ENCODE measurements around the gene NRDE2.

The NRDE2 gene

GRCh38 chr14:90290337-90291011 lies 41.3 kb downstream of the NRDE2 start:
- TF ChIP-seq, protein P1, sequence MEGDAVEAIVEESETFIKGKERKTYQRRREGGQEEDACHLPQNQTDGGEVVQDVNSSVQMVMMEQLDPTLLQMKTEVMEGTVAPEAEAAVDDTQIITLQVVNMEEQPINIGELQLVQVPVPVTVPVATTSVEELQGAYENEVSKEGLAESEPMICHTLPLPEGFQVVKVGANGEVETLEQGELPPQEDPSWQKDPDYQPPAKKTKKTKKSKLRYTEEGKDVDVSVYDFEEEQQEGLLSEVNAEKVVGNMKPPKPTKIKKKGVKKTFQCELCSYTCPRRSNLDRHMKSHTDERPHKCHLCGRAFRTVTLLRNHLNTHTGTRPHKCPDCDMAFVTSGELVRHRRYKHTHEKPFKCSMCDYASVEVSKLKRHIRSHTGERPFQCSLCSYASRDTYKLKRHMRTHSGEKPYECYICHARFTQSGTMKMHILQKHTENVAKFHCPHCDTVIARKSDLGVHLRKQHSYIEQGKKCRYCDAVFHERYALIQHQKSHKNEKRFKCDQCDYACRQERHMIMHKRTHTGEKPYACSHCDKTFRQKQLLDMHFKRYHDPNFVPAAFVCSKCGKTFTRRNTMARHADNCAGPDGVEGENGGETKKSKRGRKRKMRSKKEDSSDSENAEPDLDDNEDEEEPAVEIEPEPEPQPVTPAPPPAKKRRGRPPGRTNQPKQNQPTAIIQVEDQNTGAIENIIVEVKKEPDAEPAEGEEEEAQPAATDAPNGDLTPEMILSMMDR (IDR thresholded peaks at IDR 0.05; ENCODE audit: low read length, missing control alignments), result no peak
- H3K4me3 ChIP-seq (replicated peaks; ENCODE audit: low read depth, low read length), result no peak overlapping the region
- no peak for DNase-seq (ENCODE audit: low read depth)

DNA sequence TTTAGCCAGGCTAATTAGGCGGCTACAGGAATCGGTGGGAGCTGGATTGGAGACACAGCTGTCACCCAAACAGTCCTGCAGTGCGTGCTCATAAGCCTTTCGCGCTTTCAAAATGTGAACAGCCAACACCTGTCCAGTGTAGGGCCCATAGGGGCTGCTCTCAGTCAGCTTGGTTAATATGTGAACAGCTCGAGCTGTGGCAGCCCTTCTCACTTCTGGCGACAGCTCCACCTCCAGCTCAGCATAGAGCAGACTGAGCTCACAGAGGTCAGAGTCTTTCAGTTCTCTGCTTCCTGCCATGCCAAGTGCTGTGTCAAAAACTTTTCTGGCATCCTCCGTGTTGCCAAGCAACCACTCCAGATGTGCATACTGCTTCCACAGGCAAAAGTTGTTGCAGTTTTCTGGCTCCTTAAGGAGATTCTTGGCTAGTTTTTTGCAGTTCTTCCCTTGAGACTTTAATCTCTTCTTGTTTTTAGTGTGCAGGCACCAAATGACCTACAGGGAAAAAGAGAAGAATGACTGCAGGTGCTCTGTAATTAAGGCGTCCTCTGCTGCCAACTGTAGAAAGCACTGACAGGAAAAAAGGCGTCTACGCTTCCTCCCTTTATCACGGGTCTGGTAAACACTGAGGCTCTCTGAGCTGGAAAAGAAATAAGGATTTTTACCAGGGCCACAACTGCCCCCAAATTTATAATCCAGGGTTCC lies 42.9 kb downstream of the NRDE2 start:
- TF ChIP-seq, protein P1 (IDR thresholded peaks at IDR 0.05; ENCODE audit: low read length, missing control alignments), result no peak
- DNase-seq (ENCODE audit: low read depth), result no peak
- H3K4me3 ChIP-seq (replicated peaks; ENCODE audit: low read depth, low read length), result no peak overlapping the region

GRCh38 chr14:90287791-90288190 lies 44.0 kb downstream of the NRDE2 start:
- TF ChIP-seq, protein P1 (IDR thresholded peaks at IDR 0.05; ENCODE audit: low read length, missing control alignments), result no peak
- no peak for DNase-seq (ENCODE audit: low read depth)
- H3K4me3 ChIP-seq (replicated peaks; ENCODE audit: low read depth, low read length), result no peak overlapping the region

DNA sequence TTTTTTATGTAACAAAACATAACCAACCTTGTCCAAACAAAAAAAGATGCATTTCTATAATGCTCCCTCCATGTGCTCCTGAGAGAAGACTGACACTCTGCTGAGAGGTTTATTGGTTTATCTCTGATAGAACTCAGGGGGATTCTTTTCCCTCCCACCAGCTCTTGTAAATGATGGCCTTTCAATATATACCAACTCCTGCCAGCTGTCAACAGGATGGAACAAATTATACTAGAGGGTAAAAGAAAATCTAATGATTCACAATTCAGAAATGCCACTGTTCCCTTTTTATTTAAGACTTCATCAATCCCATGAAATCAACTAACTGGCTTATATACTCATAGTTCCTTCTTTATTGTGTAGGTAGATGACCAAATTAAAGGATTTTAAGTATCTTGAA lies 50.0 kb downstream of the NRDE2 start:
- TF ChIP-seq, protein P1 (IDR thresholded peaks at IDR 0.05; ENCODE audit: low read length, missing control alignments), result no peak
- no peak for DNase-seq (ENCODE audit: low read depth)
- no peak overlapping the region for H3K4me3 ChIP-seq (replicated peaks; ENCODE audit: low read depth, low read length)

DNA sequence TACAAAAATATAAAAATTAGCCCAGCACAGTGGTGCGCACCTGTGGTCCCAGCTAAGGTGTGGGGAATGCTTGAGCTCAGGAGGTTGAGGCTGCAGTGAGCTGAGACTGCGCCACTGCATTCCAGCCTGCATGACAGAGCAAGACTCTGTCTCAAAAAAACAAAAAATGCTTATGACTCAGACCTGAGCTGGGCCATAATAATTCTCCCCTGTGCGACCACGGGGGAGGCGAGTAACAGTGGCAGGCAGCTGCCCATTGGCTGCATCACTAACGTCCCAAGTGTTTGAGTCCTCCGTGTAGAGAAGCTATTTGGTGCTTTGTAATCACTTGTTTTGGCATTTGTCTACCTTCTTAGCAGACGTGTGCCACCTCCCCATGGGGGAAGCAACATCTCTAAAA lies 50.5 kb downstream of the NRDE2 start:
- no peak overlapping the region for H3K4me3 ChIP-seq (replicated peaks; ENCODE audit: low read depth, low read length)
- TF ChIP-seq, protein P1 (IDR thresholded peaks at IDR 0.05; ENCODE audit: low read length, missing control alignments), result no peak
- peak; percentile 72 for DNase-seq (ENCODE audit: low read depth)

- no peak overlapping the region for H3K4me3 ChIP-seq (replicated peaks; ENCODE audit: low read depth, low read length)
- TF ChIP-seq, protein P1 (IDR thresholded peaks at IDR 0.05; ENCODE audit: low read length, missing control alignments), result no peak
- no peak for DNase-seq (ENCODE audit: low read depth)
Measured at GRCh38 chr14:90280096-90280495, 51.6 kb downstream of the NRDE2 start.
